ENCODE data around the gene MUC3A.

Gene MUC3A

DNA sequence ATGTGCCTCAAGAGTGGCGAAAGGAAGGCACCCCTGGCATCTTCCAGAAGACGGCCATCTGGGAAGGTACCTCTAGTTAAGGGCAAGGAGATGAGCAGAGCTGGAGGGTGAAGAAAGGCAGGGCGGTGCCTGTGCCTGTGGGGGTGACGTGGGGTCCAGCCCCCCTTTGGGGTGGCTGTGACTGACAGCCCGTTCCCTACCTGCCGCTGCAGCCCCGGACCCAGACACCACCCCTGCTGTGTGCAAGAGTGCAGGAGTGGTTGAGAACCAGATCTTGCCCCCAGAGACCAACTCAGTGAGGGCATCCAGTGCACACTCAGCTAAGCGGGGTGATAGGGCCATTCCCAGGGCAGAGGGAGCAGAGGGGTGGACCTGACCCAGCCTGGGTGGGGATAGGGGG lies 66.3 kb downstream of the MUC3A start:
- no peak for TF ChIP-seq Cebpa-rat (IDR thresholded peaks at IDR 0.05)
- peaks cover 19 to 42% (median 27%) of the 10 kb centered on the region in 10 experiments for H3K4me1 ChIP-seq
- H3K4me2 ChIP-seq: peak overlapping the region in 10 of 11 experiments; percentile 86 to 99 (median 94); a peak in 17 of 22 replicates
- H3K27ac ChIP-seq: peak overlapping the region in 5 of 11 experiments; percentile 74 to 100 (median 82); a peak in 5 of 22 replicates
- H3K27me3 ChIP-seq: no peaks in the 10 kb centered on the region
- H3K9me3 ChIP-seq (replicated peaks in 1 of 11): peaks cover 0 to 16% (median 0%) of the 10 kb centered on the region in 11 experiments; a peak in 2 of 22 replicates
- peaks cover 0 to 34% (median 0%) of the 10 kb centered on the region in 11 experiments; a peak in 7 of 22 replicates for H3K36me3 ChIP-seq
- H3K9ac ChIP-seq: peak overlapping the region in 1 of 11 experiments; percentile 98; a peak in 1 of 22 replicates
- H4K20me1 ChIP-seq: peaks cover 0 to 7% (median 0%) of the 10 kb centered on the region in 11 experiments; a peak in 1 of 22 replicates
- no peak overlapping the region for H3K4me3 ChIP-seq

DNA sequence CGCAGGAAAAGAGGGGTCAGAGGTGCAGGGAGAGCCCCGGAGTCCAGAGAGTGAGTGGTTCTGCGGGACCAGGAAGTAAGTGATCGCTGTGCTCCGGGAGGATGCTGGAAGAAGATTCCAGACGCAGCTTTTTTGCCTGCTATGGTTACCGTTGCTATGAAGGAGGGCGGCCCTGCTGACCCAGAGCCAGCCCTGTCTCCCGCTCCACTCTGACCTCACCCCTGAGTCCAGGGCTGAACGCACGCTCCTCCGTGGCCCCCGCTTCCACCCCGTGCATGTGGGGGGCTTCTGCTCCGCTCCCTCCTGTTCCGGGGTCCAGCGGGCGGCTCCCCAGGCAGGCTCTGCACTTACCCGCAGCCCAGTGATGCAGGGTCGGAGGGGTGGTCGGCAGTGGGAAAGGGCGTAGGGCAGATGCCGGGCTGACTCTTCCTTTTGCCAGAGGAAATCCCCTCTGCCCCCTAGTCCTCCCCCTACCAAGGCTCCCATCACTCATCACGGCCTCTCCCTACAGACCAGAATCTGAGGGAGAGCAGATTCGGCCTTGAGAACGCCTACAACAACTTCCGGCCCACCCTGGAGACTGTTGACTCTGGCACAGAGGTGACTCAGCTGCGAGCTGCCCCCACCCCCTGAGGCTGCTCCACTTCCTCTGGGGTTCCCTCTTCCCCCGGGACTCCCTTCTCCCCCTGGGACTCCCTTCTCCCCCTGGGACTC lies 67.9 kb downstream of the MUC3A start:
- no peak for TF ChIP-seq Cebpa-rat (IDR thresholded peaks at IDR 0.05)
- Histone ChIP-seq H3K36me3 (peaks cover 0 to 19% (median 0%) of the 10 kb centered on the region in 11 experiments; a peak in 7 of 22 replicates), H3K9ac (peak overlapping the region; percentile 68 to 98 (median 74)), H3K27me3 (no peaks in the 10 kb centered on the region), H3K4me1 (peaks cover 19 to 42% (median 27%) of the 10 kb centered on the region in 10 experiments), H4K20me1 (peaks cover 0 to 7% (median 0%) of the 10 kb centered on the region in 11 experiments; a peak in 1 of 22 replicates), H3K4me3 (peak overlapping the region; percentile 37 to 77 (median 60)), H3K4me2 (peak overlapping the region; percentile 86 to 99 (median 93)), H3K27ac (peak overlapping the region; percentile 74 to 100 (median 81)), H3K9me3 (replicated peaks in 1 of 11) (0 out of 22 replicates have a peak, but pooled peaks cover 0 to 7% (median 0%) of the 10 kb centered on the region in 11 experiments)
